HG02610 (cell line): ENCODE results near the gene KAZN.
A peak's percentile ranks its signal among the peaks of the same experiment; 100 is the strongest.
"Not testable (repeated sequence)": the region's sequence is repeated elsewhere in the genome, so short reads cannot be mapped to it uniquely, and the experiment has no call there.

ENCODE experiments used
- ATAC-seq: cut with Tn5 transposase; IDR thresholded peaks from one replicate; pipeline ENCODE4 v1.9.1; 2021; ENCODE audit warnings: mild to moderate bottlenecking, moderate library complexity; ENCODE audit not compliant: unreplicated experiment

KAZN gene

DNA sequence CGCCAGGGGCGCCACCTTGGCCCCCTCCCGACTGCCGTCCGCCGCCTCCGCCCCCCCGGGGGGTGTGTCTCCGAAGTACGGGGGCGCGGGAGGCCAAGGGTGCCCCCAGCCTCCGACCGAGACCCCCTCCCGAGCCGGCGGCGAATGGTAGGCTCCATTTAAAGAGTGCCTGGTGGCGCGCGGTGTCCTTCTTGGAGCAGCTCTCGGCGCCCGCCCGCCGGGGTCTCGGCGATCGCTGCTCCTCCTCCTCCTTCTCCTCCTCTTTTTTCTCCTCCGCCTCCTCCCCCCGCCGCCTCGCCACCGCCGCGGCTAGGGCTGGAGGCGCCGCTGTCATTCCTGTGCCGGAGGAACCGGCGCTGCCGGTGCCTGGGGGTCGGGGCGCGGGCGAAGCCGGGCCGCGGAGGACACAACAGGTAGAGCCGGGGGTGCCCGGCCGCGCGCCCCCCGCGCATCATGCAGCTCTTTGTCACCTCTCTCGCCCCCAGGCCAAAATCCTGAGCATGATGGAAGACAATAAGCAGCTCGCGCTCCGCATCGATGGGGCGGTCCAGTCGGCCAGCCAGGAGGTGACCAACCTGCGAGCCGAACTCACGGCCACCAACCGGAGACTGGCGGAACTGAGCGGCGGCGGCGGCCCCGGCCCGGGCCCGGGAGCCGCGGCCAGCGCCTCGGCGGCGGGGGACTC lies at the start of gene KAZN:
TSS of gene KAZN (plus strand) at position 188 of the 685 bp plus-strand sequence.
- no peak for ATAC-seq

DNA sequence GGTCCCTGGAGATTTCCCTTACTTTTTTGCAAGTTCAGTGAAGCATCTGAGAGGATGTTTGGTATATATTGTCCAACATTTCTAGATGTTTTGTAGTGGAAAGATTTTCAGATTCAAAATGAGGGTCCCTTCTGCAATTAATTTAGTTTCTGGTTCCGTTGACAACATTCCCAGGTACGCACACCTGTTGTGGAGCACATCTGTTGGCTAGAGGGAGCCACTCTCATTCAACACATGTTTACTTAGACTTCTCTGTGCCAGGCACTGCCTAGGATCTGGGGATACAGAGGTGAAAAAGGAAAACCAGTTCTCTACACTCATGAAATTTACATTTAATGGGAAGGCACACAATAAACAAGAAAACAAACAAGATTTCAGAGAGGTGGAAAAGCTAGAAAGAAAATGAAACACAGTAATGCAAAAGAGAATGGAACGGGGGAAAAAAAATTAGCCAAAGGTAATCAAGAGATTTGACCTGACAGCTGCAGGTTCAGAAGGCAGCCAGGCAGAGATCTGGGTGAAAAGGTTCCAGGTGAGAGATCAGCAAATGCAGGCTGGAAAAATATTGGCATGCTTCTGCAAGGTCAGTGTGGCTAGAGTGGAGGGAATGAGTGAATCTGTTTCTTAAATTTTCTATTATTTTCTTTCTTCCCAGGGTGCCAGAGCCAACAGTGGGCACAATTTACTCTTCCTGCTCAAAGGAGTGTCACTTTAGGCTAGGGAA lies 48.4 kb upstream of the KAZN start:
- no peak for ATAC-seq

DNA sequence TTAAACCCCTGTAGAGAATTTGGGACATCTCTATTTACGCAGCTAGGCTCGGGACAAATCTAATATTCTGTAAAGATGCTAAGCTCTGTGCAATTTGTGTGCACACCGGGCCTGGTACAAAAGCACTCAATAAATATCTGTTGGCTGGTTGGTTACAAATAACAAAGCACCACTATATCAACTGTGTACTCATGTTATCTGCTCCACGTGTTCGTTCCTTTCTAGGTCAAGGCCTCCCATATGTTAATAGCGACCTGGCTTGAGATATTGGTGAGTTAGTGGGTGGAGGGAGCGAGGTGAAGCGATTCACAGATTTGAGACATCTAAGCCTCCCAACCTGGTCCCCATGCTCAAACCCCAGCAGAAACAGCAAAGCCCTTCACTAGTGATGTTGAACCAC lies 47.1 kb upstream of the KAZN start:
- no peak for ATAC-seq

DNA sequence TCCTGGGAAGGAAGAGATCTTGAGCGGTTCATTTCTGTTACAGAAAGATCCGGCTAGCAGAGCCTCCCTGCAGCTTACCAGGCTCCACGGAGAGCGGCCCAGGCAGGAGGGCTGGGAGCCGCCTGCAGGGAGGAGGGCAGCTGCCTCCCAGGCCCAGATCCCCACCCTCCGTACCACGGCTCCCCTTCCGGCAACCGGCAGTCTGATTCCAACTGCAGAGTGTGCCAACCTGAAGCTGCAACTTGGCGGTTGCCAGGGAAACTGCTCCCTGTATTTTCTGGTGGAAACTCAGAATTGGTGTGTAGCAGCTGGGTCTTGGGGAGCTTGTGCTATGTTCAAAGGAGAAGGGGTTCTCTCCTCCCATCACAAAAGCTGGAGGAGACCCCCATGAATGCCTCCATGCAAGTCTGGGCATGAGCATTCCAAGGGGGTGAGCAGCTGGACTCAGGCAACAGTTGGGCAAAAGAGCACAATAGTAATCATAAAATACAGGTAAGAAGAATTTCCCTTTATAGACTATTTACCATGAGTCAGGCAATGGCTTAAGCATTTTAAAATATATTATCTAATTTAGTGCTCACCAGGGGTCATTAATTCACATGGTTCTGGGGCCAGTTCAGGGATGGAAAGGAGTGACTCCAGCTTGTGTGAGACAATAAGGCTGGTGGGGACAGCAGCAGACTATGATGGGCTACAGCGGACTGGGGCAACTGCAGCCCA lies 46.1 kb upstream of the KAZN start:
- no peak for ATAC-seq

DNA sequence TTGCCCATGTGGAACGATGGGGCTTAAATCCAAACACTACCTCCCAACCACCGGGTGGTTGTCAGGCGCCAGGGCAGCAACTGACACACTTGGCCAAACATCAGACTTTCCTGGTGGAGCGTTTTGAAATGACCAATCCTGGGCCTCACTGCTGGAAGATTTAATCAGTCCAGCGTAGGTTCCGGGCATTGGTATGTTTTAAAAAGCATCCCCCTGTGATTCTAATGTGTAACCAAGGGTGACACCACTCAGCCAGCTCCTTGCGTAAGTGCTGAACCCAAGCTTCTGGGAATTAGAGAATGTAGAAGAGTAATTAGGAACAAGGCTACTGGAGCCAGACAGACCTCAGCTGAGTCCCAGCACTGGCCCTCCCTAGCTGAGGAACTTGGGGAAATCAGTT lies 44.8 kb upstream of the KAZN start:
- ATAC-seq, result no peak

DNA sequence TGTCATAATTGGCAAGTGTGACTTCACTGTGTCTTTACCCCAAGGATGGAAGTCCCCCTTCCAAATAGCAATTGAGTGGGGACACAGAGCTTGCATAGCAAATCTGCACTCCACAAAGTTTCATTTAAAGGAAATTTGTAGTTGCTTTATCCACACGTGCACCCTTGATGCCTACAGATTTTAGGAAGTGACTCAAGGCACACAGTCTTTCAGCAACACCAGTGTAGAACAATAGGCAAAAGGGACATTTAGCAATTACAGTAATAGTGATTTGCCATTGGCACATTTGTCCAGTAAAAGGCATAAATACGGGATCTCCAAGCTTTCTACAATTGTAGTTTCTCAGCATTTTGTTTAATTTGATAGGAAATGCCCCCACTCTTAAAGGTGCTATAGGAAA lies 43.4 kb upstream of the KAZN start:
- no peak for ATAC-seq

DNA sequence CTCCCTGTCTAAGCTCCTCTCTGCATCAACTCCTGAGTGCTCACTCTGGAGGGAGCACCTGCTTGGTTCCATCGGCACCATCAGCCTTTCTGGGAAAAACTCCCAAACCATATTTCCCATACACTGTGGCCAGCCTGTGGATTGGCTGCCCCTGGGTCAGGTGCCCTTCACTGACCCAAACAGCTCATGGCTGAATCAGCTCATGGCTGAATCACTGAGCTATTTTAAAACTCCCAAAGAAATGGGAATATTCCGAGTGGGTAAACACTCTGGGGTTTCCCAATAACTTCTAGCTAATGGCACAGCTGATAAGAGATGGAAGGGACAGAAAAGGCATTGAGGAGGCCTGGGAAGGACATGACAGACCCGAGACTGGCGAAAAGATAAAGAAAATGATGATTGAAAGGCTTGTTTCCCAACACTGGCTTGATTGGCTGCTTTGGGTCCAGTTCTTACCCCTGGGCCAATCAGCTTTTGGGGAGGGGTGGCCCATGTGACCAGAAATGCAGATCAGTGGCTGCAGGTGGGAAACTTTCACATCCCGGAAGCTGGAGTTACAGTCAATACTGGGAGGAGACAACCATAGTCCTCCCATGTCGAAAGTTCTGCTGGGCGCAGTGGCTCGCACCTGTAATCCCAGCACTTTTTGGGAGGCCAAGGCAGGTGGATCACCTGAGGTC lies 37.3 kb upstream of the KAZN start:
- ATAC-seq, result no peak

DNA sequence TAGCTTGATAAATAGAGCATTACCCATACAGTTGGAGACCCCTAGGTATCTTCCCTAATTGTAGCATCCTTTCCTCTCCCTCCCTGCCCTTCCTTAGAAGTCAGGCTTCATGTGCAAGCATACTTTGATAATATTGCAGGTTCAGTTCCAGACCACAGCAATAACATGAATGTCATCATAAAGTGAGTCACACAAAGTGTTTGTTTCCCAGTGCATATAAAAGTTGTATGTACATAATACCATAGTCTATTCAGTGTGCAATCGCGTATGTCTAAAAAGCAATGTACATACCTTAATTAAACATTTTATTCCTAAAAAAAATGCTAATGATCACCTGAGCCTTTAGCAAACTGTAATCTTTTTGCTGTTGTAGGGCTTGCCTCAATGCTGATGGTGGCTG lies 33.4 kb upstream of the KAZN start:
- ATAC-seq, result no peak

DNA sequence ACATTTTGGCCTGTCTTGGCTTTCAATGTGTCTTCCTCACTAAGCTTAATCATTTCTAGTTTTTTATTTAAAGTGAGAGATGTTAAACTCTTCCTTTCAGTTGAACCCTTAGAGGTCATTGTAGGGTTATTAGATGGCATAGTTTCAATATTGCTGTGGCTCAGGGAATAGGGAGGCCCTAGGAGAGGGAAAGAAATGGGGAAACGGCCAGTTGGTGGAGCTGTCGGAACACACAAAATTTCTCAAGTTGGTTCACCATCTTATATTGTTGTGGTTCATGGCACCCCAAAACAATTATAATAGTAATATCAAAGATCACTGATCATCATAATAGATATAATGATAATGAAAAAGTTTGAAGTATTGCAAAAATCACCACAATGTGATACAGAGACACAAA lies 31.4 kb upstream of the KAZN start:
- ATAC-seq, result no peak

DNA sequence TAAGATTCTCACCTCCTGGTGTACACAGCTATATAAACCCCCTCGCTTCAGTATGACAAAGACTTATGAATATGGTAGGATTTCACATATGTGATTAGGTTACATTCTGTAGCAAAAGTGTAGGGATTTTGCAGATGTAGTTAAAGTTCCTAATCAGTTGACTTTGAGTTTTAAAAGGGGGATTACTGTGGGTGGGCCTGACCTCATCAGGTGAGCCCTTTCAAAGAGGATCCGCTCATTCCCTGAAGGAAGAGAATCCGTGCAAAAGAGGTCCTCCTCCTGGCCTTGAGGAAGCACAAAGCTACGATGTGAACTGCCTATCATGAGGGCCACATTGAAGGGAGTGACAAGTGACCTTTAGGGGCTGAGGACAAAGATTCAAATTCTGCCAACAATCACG lies 30.6 kb upstream of the KAZN start:
- no peak for ATAC-seq

DNA sequence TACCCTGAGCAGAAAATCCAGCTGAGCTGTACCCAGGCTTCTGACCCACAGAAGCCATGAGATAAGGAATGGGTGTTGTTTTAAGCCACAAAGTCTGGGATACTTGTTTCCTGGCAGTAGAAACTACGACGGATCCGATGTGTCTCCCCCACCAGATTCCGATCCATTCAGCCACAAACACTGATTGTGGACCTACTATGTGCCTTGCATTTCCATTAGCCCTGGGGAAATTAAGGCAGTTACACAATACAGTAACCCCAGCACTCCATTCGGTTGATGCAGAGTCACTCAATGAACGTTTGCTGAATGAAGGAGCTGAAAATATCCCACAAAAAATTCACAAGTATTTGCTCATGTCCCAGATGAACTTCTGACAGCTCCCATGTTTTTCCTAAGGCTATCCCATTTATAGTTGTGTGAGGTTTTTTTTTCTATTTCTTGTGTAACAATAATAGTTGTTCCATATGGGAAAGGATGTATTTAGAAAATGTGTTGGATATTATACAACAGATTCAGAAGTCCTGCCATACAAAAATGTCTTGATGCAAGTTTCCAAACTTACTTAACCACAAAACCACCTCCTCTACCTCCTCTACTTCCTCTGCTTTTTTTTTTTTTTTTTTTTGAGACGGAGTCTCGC lies 29.6 kb upstream of the KAZN start:
- ATAC-seq, result no peak

DNA sequence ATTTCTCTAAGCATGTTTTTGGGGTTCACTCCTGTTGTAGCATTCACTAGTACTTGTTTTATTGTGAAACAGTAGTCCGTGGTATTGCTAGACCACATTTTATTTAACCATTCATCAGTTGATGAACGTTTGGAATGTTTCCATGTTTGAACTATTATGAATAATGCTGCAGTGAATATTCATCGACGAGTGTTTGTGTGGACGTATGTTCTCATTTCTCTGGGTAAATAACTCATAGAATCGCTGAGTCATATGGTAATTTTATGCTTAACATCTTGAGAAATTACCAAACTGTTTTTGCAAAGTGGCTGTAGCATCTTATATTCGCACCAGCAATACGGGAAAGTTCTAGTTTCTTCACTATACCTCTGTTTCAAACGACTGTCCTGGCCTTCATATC lies 28.0 kb upstream of the KAZN start:
- ATAC-seq, result no peak

DNA sequence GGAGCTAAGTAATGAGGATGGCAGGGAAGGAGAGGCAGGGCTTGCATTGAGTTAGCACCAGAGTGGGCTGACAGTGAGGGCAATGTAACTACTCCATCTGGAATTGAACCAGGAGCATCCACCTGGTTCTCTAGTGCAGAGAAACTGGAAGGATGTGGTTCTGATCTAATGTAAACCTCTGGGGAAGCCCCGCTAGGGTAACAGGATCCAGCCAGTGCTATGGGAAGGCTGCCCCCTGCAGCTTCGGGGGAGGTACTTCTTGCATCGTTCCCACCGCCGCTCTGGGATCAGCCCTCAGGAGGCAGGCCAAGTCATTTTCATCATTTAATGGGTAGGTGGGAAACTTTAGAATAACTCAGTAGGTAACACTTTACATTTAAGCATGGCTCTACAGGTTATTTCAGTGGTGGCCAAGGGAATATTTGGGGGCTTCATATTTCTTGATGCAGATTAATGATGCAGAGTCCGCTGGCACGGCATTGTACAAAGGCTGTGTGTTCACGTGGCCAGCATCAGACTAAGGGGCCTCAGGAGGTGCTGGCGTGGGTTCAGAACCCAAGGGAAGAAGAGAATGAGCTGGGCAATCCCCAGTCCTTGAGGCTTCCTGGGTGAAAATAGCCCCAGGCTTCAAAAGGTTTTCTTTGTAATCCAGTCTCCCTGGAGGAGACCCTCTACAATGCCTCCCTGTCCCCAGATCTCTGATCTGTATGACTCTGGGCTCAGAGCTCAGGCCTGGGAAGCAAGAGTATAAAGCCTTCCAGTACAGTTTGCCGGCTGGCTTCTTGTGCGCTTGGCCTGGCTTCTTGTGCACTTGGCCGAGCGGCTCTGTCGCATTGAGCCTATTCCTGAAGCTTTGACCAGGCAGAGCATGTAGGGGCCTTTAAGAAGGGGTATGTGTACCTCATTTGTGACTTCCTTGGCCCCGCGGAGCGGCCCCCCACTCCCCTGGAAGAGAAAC lies 26.4 kb upstream of the KAZN start:
- ATAC-seq, result peak; percentile 46

DNA sequence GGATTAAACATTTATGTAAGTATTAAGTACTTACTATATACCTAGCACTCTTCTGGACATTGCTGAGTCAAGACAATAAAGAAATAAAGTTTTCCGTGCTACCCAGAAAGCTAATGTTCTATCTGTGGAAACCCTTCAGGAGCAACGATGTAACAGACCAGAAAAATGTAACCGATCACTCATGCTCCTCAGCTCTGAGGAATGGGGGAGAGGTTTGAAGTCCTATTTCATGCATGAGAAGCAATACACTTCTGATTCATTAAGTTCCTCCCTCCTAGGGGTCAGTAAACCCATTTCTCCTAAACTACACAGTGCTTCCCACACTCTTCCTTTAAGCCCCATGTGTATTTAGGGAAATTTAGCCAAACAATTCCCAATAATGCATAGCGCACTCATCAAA lies 25.6 kb upstream of the KAZN start:
- ATAC-seq, result no peak

DNA sequence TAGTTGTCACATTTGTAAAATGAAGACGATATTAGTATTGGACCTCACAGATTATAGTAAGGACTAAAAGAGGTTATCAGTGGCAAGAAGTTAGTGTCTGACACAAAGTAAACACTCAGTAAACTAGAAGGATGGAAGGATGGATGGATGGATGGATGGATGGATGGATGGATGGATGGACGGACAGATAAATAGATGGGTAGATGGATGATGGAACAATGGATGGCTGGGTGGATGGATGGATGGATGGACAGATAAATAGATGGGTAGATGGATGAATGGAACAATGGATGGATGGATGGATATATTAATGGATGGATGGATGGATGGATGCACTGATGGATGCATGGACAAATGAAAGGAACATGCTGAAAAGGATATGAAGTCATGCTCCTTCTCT lies 22.3 kb upstream of the KAZN start:
- no peak for ATAC-seq

DNA sequence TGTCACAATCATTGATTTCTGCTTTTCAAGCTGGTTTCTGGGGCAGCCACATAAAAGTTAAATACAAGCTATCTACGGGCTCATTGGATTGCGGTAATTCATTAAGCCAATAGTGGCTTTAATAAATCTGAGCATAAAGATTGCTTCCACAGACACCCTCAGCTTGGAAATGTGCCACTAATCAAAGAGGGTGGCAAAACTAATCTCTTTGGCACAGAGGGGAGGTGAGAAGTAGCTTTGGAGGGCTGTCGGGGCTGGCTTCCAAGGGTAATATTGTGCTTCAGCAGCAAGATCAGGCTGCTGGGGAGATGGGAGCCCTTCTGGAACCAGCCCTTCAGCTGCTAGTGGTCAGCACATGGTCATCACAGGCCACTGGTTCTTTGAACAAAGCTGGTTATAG lies 21.2 kb upstream of the KAZN start:
- ATAC-seq, result no peak

DNA sequence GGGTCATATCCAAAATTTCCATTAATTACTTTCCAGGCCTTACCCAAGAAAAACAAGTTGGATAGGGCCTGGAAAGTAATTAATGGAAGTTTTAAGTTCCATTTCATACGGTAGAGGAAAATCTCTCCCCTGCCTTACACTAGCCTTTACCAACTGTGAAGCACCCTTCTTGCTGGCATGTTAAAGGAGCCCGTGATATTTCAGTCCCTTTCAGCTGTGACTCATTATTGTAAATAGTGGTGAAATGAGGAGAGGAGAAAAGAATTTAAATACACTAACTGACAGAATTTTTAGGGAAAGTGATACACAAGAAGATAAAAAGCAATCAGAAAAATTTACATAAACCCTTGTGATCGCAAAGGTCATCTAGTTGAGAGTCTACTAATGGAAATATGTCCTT lies 20.3 kb upstream of the KAZN start:
- no peak for ATAC-seq

DNA sequence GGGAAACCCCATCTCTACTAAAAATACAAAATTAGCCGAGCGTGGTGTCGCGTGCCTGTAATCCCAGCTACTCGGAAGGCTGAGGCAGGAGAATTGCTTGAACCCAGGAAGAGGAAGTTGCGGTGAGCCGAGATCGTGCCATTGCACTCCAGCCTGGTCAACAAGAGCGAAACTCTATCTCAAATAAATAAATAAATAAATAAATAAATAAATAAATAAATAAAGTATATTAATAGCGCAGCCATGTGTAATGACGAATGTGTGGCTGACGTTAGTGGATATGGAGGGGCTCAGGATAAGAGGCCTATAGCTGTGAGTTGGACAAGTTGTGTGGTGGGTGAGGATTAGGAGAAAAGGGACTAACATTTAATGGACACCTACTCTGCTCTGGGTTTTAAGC lies 18.2 kb upstream of the KAZN start:
- not testable (repeated sequence) for ATAC-seq

DNA sequence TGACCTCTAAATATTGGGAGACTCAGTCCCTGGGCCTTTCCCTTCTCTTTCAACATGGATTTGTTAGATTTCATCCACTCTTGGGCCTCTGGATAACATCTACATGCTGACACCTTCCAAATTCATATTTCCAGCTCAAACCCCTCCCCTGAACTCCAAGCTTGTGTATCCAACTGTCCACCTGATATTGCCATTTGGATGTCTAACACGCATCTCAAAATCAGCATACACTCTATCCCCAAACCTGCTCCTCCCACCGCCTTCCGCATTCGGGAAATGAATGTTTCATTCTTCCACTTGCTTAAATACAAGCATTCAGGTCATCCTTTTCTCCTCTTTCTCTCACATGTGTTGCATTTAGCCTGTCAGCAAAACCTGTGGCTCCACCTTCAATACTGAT lies 17.5 kb upstream of the KAZN start:
- no peak for ATAC-seq

DNA sequence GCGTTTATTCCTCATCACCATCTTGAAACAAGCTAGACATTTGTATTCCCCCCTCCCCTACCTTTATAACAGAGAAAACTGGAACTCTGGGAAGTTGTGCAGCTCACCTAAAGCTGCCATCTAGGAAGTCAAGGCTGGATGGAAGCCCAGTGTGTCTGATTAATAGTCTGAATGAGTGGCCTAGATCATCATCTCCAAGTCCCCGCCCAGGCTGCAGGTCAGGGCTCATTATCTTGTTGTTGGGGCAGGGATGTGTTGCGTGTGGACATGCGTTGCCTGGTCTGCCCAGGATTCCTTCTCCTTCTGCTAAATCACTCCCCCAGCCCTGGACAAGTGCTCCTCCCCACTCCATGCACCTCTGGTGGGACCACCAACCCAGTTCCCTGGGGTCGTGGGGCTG lies 14.7 kb upstream of the KAZN start:
- no peak for ATAC-seq
